CD8-positive, alpha-beta memory T cell (primary cell): ENCODE results near the gene SDK1. TPM values are rescaled to one million over a fixed set of nuclear protein-coding genes. Genes with fewer than 3 reads are reported as not detected.

Experiments used
- CTCF ChIA-PET: fragments of 350-600 bp; sonication (Branson Sonifier 250); formaldehyde crosslinking; loops from one replicate; lab custom pipeline; 2021; ENCODE audit warnings: antibody characterized with exemption; lab: Charles Lee
- POLR2A ChIA-PET: fragments of 350-600 bp; sonication (Branson Sonifier 250); formaldehyde crosslinking; loops from one replicate; lab custom pipeline; 2021; ENCODE audit warnings: antibody characterized with exemption; lab: Charles Lee
- DNase-seq, 5 donors: peaks; one replicate each; pipeline versions ENCODE4 v3.0.0 to v3.0.0-alpha.2; 2020 to 2022; ENCODE audit warnings: mixed read lengths in 1 of 5
- H3K27ac ChIP-seq: one replicate; pipeline ENCODE4 v1.7.0; 2013; ENCODE audit warnings: low read depth, mild to moderate bottlenecking, low read length, moderate library complexity
- H3K27me3 ChIP-seq: 2 replicates; pipeline ENCODE4 v1.7.0; 2013; ENCODE audit warnings: low read length, mild to moderate bottlenecking; ENCODE audit not compliant: insufficient read depth, poor library complexity, severe bottlenecking
- H3K36me3 ChIP-seq: 2 replicates; pipeline ENCODE4 v1.7.0; 2013; ENCODE audit warnings: mild to moderate bottlenecking, low read length, moderate library complexity; ENCODE audit not compliant: insufficient read depth
- H3K4me1 ChIP-seq: 2 replicates; pipeline ENCODE4 v1.7.0; 2013; ENCODE audit warnings: mild to moderate bottlenecking, low read length, moderate library complexity; ENCODE audit not compliant: insufficient read depth
- H3K4me3 ChIP-seq: 2 replicates; pipeline ENCODE4 v1.7.0; 2013; ENCODE audit warnings: mild to moderate bottlenecking, low read length
- H3K9me3 ChIP-seq: 2 replicates; pipeline ENCODE4 v1.7.0; 2013; ENCODE audit warnings: mild to moderate bottlenecking, low read length
- H3K27ac Mint-ChIP-seq, 8 donors: one replicate each; pipeline ENCODE4 v1.8.0; 2020 to 2021; ENCODE audit warnings: mixed read lengths in 8 of 8, mild to moderate bottlenecking in 6 of 8, inconsistent platforms in 3 of 8, moderate library complexity in 3 of 8
- H3K27me3 Mint-ChIP-seq, 2 donors: one replicate each; pipeline ENCODE4 v1.8.0; 2020 to 2021; ENCODE audit warnings: mixed read lengths in 2 of 2, mild to moderate bottlenecking in 1 of 2, moderate library complexity in 1 of 2
- H3K36me3 Mint-ChIP-seq, 3 donors: one replicate each; pipeline ENCODE4 v1.8.0; 2020 to 2021; ENCODE audit warnings: mixed read lengths in 3 of 3, inconsistent platforms in 1 of 3, mild to moderate bottlenecking in 1 of 3
- H3K4me1 Mint-ChIP-seq, 3 donors: one replicate each; pipeline ENCODE4 v1.8.0; 2020 to 2021; ENCODE audit warnings: mixed read lengths in 3 of 3, inconsistent platforms in 1 of 3, mild to moderate bottlenecking in 1 of 3
- H3K4me3 Mint-ChIP-seq, 7 donors: one replicate each; pipeline ENCODE4 v1.8.0; 2020 to 2021; ENCODE audit warnings: mixed read lengths in 7 of 7, mild to moderate bottlenecking in 6 of 7, moderate library complexity in 4 of 7, inconsistent platforms in 2 of 7
- H3K9me3 Mint-ChIP-seq, 5 donors: one replicate each; pipeline ENCODE4 v1.8.0; 2020 to 2022; ENCODE audit warnings: mixed read lengths in 5 of 5, mild to moderate bottlenecking in 3 of 5, moderate library complexity in 2 of 5, inconsistent platforms in 1 of 5
- polyA plus RNA-seq: library from polyadenylated mRNA; unstranded; fragments of 300-500 nt; fragmentation: Illumina TruSeq; gene quantifications from one replicate; pipeline ENCODE4 v1.2.3, GENCODE V29; 2021
- total RNA-seq, 2 experiments: library from RNA; stranded (reverse); gene quantifications; one replicate each; pipeline ENCODE4 v1.2.3, GENCODE V29; 2021

The SDK1 gene
- total and polyA plus RNA-seq, 3 experiments from 2014 or later: 0.04 TPM; not detected in 1

DNA sequence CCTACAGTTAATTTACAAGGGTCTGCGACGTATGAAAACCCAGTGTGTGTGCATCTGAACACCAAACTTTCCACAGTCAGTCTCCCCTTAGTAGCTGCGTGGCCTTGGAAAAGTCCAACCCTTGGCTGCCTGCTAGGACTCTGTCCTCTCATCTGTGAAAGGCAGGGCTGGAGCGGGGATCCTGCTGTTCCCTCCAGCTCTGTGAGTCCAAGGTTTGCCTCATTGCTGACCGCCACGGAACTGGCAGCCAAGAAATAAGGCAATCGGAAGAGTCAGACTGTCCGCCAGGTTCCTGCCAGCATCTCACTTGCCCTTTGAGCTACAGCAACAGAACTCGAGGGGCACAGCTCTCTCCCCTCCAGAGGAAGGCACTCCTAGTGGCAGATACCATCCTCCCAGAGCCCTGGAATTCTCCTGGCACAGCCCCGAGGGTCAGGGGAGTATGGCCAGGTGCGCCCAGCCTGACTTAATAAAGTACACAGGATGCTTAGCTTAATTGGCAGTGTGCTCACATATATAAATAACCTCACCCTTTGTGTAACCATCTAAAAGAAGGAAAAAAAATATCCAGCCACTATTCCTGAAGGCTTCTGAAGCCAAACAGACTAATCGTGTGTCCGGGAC lies 851.0 kb downstream of the SDK1 start:
- peaks cover 5 to 8% of the 10 kb centered on the region in 2 donors for H3K27me3 Mint-ChIP-seq
- H3K27ac ChIP-seq: no peak overlapping the region
- H3K27ac Mint-ChIP-seq: no peak overlapping the region
- H3K36me3 Mint-ChIP-seq: no peaks in the 10 kb centered on the region
- no peak overlapping the region for H3K4me3 ChIP-seq
- no peak for DNase-seq
- peaks cover 0 to 7% (median 0%) of the 10 kb centered on the region in 5 donors for H3K9me3 Mint-ChIP-seq
- POLR2A ChIA-PET: no interaction called here
- H3K4me3 Mint-ChIP-seq: no peak overlapping the region
- no peaks in the 10 kb centered on the region for H3K4me1 ChIP-seq
- CTCF ChIA-PET: interaction anchor here (1.4 kb wide), 1 partner anchor 49 kb away, joined by 3 read pairs; no protein-coding TSS in a partner anchor
- no peaks in the 10 kb centered on the region for H3K4me1 Mint-ChIP-seq
- no peaks in the 10 kb centered on the region for H3K9me3 ChIP-seq
- no peaks in the 10 kb centered on the region for H3K36me3 ChIP-seq
- no peaks in the 10 kb centered on the region for H3K27me3 ChIP-seq

DNA sequence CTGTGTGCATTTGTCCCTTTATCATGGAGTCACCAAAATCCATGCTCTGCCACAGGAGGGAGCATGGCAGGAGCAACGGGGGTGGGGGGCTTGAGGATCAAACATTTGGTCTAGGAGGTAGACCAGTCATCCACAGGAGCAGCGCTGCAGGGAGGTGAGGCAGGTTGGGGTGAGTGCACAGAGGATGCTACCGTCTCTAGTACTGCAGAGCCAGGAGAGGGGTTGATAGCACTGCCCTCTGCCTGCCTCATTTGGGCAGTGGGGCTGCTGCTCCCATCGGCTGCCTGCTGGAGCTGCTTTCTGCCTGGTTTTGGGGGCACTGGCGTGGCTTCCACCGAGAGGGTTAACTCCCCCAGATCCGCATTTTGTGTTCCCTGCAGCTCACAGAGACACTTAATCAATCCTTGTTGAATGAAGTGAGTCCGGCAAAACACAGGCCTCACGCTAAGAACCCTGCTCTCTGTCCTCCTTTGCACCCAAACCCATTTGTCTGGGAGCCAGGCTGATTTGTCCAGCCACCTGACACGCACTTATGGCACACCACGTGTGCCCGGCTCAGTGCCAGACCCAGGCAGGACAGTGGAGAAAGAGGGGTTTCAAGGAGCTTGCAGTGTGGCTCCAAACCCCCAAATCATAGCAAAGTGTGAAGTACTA lies 854.0 kb downstream of the SDK1 start:
- no peaks in the 10 kb centered on the region for H3K4me1 Mint-ChIP-seq
- no peaks in the 10 kb centered on the region for H3K36me3 ChIP-seq
- H3K27ac Mint-ChIP-seq: no peak overlapping the region
- no peak overlapping the region for H3K4me3 Mint-ChIP-seq
- ChIA-PET POLR2A (no interaction called here), CTCF (no interaction called here)
- H3K27me3 ChIP-seq: no peaks in the 10 kb centered on the region
- no peak overlapping the region for H3K27ac ChIP-seq
- no peak overlapping the region for H3K4me3 ChIP-seq
- H3K4me1 ChIP-seq: no peaks in the 10 kb centered on the region
- H3K9me3 ChIP-seq: no peaks in the 10 kb centered on the region
- H3K27me3 Mint-ChIP-seq: peaks cover 4 to 5% of the 10 kb centered on the region in 2 donors
- DNase-seq: no peak
- no peaks in the 10 kb centered on the region for H3K36me3 Mint-ChIP-seq
- peaks cover 0 to 4% (median 0%) of the 10 kb centered on the region in 5 donors for H3K9me3 Mint-ChIP-seq

DNA sequence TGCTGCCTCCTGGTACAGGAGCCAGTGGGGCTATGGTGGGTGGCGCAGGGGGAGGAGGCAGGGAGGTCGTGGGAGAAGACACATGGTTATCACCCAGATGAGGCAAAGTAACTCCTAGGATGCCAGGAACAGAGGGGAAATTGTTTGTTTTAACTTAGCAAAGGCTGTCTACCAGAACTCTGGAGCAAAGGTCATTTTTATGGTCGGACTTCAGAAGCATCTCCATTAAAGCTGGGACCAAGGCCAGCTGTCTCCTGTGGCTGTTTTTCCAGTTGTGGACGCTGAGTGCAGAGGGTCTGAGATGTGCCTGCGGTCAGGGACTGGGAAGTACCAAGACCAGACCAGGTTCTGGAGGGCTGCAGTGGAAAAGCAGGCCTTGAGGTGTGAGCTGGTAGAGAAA lies 855.1 kb downstream of the SDK1 start:
- no peak for DNase-seq
- H3K27me3 Mint-ChIP-seq: peaks cover 4 to 5% of the 10 kb centered on the region in 2 donors
- CTCF ChIA-PET: no interaction called here

GRCh38 chr7:4157651-4158050 lies 856.6 kb downstream of the SDK1 start:
- Histone ChIP-seq H3K27me3 (no peaks in the 10 kb centered on the region), H3K9me3 (no peaks in the 10 kb centered on the region), H3K4me1 (no peaks in the 10 kb centered on the region), H3K27ac (no peak overlapping the region), H3K4me3 (no peak overlapping the region), H3K36me3 (no peaks in the 10 kb centered on the region)
- Mint-ChIP-seq H3K4me3 (no peak overlapping the region), H3K27me3 (peaks cover 4 to 5% of the 10 kb centered on the region in 2 donors), H3K9me3 (peaks cover 0 to 3% (median 0%) of the 10 kb centered on the region in 5 donors), H3K36me3 (no peaks in the 10 kb centered on the region), H3K4me1 (no peaks in the 10 kb centered on the region), H3K27ac (no peak overlapping the region)
- POLR2A ChIA-PET: no interaction called here
- CTCF ChIA-PET: no interaction called here
- no peak for DNase-seq

More for the DNA sequence above, 855.1 kb downstream of the SDK1 start:
- no peak overlapping the region for H3K4me3 ChIP-seq
- H3K9me3 Mint-ChIP-seq: peaks cover 0 to 4% (median 0%) of the 10 kb centered on the region in 5 donors
- H3K36me3 ChIP-seq: no peaks in the 10 kb centered on the region
- no peak overlapping the region for H3K4me3 Mint-ChIP-seq
- H3K27ac ChIP-seq: no peak overlapping the region
- no peaks in the 10 kb centered on the region for H3K27me3 ChIP-seq
- no peak overlapping the region for H3K27ac Mint-ChIP-seq
- no peaks in the 10 kb centered on the region for H3K9me3 ChIP-seq
- H3K4me1 ChIP-seq: no peaks in the 10 kb centered on the region
- H3K4me1 Mint-ChIP-seq: no peaks in the 10 kb centered on the region
- H3K36me3 Mint-ChIP-seq: no peaks in the 10 kb centered on the region
- POLR2A ChIA-PET: no interaction called here

DNA sequence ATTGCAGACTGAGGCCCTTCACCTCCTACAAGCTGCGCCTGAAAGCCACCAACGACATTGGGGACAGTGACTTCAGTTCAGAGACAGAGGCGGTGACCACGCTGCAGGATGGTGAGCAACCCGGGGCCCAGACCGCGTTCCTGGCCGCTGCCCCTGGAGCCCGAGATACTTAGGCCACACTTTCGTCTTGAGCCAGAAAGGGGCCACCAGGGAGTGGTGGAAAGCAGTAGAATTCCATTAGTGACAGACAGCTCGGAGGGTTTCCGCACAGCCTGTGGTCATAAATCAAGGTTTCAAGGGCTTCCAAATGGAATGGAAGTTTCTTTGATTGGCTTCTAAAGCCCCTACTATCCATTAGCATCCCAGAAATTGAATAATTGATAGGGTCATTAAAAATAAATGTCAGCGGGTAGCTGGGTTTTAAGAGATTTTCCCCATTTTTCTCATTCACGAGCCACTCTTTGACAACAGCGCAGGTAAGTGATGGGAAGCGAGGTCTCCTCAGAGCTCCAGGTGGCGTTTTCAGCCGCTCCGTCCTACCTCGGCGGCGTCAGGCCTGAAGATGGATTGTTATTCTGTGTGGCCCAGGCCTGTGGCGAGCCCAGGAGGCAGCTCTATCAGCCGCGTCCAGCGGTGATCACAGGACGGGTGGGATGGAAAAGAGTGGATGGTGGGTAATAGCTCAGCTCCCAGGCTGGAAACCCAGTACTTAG lies 857.5 kb downstream of the SDK1 start:
- no peaks in the 10 kb centered on the region for H3K9me3 ChIP-seq
- no peaks in the 10 kb centered on the region for H3K27me3 ChIP-seq
- H3K4me3 ChIP-seq: no peak overlapping the region
- Mint-ChIP-seq H3K27me3 (peaks cover 4 to 5% of the 10 kb centered on the region in 2 donors), H3K9me3 (peaks cover 0 to 2% (median 0%) of the 10 kb centered on the region in 5 donors), H3K27ac (no peak overlapping the region), H3K36me3 (no peaks in the 10 kb centered on the region), H3K4me3 (no peak overlapping the region), H3K4me1 (no peaks in the 10 kb centered on the region)
- ChIA-PET CTCF (interaction anchor here (1.7 kb wide), 1 partner anchor 14 kb away, joined by 4 read pairs; no protein-coding TSS in a partner anchor), POLR2A (no interaction called here)
- H3K27ac ChIP-seq: no peak overlapping the region
- no peaks in the 10 kb centered on the region for H3K4me1 ChIP-seq
- DNase-seq: no peak
- no peaks in the 10 kb centered on the region for H3K36me3 ChIP-seq

GRCh38 chr7:4159154-4159501 lies 858.1 kb downstream of the SDK1 start:
- peaks cover 0 to 2% (median 0%) of the 10 kb centered on the region in 5 donors for H3K9me3 Mint-ChIP-seq
- Histone ChIP-seq H3K27ac (no peak overlapping the region), H3K36me3 (no peaks in the 10 kb centered on the region), H3K9me3 (no peaks in the 10 kb centered on the region), H3K27me3 (no peaks in the 10 kb centered on the region), H3K4me1 (no peaks in the 10 kb centered on the region), H3K4me3 (no peak overlapping the region)
- H3K36me3 Mint-ChIP-seq: no peaks in the 10 kb centered on the region
- H3K4me3 Mint-ChIP-seq: no peak overlapping the region
- DNase-seq: no peak
- peaks cover 4 to 5% of the 10 kb centered on the region in 2 donors for H3K27me3 Mint-ChIP-seq
- ChIA-PET CTCF (interaction anchor here (1.7 kb wide), 1 partner anchor 15 kb away, joined by 4 read pairs; no protein-coding TSS in a partner anchor), POLR2A (no interaction called here)
- no peak overlapping the region for H3K27ac Mint-ChIP-seq
- H3K4me1 Mint-ChIP-seq: no peaks in the 10 kb centered on the region

- no peak for DNase-seq
- Histone ChIP-seq H3K4me3 (no peak overlapping the region), H3K36me3 (no peaks in the 10 kb centered on the region), H3K9me3 (no peaks in the 10 kb centered on the region), H3K27ac (no peak overlapping the region), H3K27me3 (no peaks in the 10 kb centered on the region), H3K4me1 (no peaks in the 10 kb centered on the region)
- POLR2A ChIA-PET: no interaction called here
- Mint-ChIP-seq H3K4me1 (no peaks in the 10 kb centered on the region), H3K27me3 (peaks cover 4 to 5% of the 10 kb centered on the region in 2 donors), H3K9me3 (no peaks in the 10 kb centered on the region), H3K36me3 (no peaks in the 10 kb centered on the region), H3K4me3 (no peak overlapping the region), H3K27ac (no peak overlapping the region)
- CTCF ChIA-PET: interaction anchor here (1.7 kb wide), 1 partner anchor 15 kb away, joined by 4 read pairs; no protein-coding TSS in a partner anchor
Measured at GRCh38 chr7:4159761-4160554, 858.9 kb downstream of the SDK1 start.
